HAP-1 (cell line): Measurements from ENCODE around the gene S100A7.
"Not testable (repeated sequence)": the region's sequence is repeated elsewhere in the genome, so short reads cannot be mapped to it uniquely, and the experiment has no call there.

Experiments used
- DNase-seq, 2 experiments: peaks; one replicate each; pipeline ENCODE4 v3.0.0-alpha.2; 2016 to 2020; ENCODE audit warnings: low spot score in 2 of 2
- H3K27me3 ChIP-seq: fragments of 250-450 bp; sonication (Bioruptor Pico); 2 replicates; pipeline ENCODE4 v1.5.1; 2020; ENCODE audit warnings: low read depth, mild to moderate bottlenecking, moderate library complexity
- H3K36me3 ChIP-seq: fragments of 250-450 bp; sonication (Bioruptor Pico); replicated peaks from 2 replicates; pipeline ENCODE4 v1.5.1; 2020; ENCODE audit warnings: mild to moderate bottlenecking
- H3K4me1 ChIP-seq: fragments of 250-450 bp; sonication (Bioruptor Pico); 2 replicates; pipeline ENCODE4 v1.5.1; 2020; ENCODE audit warnings: mild to moderate bottlenecking
- H3K4me3 ChIP-seq: fragments of 250-450 bp; sonication (Bioruptor Pico); 2 replicates; pipeline ENCODE4 v1.5.1; 2020; ENCODE audit warnings: mild to moderate bottlenecking, moderate library complexity
- H3K9me3 ChIP-seq: fragments of 250-450 bp; sonication (Bioruptor Pico); 2 replicates; pipeline ENCODE4 v1.5.1; 2020; ENCODE audit warnings: mild to moderate bottlenecking, moderate library complexity
- in situ Hi-C: fragments of 300-500 bp; cut with MboI; formaldehyde crosslinking; loops from 3 replicates; pipeline ENCODE4 v1.14.3; 2020; ENCODE audit warnings: low sequenced_read_pairs, inconsistent platforms, mixed read lengths

Gene S100A7

GRCh38 chr1:153432874-153433681 is 27.4 kb downstream of the S100A7 start:
- H3K9me3 ChIP-seq, result no peaks in the 10 kb centered on the region
- no peak for DNase-seq
- in situ Hi-C loops, result no loop called here
- H3K36me3 ChIP-seq, result no peaks in the 10 kb centered on the region
- H3K4me3 ChIP-seq, result no peak overlapping the region
- H3K27me3 ChIP-seq, result peaks cover under 1% of the 10 kb centered on the region; the same call in 1 of the 2 replicates
- H3K4me1 ChIP-seq, result no peaks in the 10 kb centered on the region

GRCh38 chr1:153431928-153432327 is 28.5 kb downstream of the S100A7 start:
- no peaks in the 10 kb centered on the region for H3K4me1 ChIP-seq
- no peak overlapping the region for H3K4me3 ChIP-seq
- peaks cover 3% of the 10 kb centered on the region; the same call in 1 of the 2 replicates for H3K27me3 ChIP-seq
- in situ Hi-C loops, result no loop called here
- no peaks in the 10 kb centered on the region for H3K36me3 ChIP-seq
- no peak for DNase-seq
- H3K9me3 ChIP-seq, result no peaks in the 10 kb centered on the region

GRCh38 chr1:153431427-153431826 is 29.0 kb downstream of the S100A7 start:
- Histone ChIP-seq H3K36me3 (no peaks in the 10 kb centered on the region), H3K27me3 (peaks cover 3% of the 10 kb centered on the region; the same call in 1 of the 2 replicates)
- DNase-seq, result no peak

GRCh38 chr1:153431002-153431401 is 29.4 kb downstream of the S100A7 start:
- H3K27me3 ChIP-seq, result peaks cover 3% of the 10 kb centered on the region; the same call in 1 of the 2 replicates

More at GRCh38 chr1:153431427-153431826, 29.0 kb downstream of the S100A7 start:
- Histone ChIP-seq H3K4me1 (no peaks in the 10 kb centered on the region), H3K9me3 (no peaks in the 10 kb centered on the region), H3K4me3 (no peak overlapping the region)
- in situ Hi-C loops, result no loop called here

GRCh38 chr1:153430561-153430960 is 29.9 kb downstream of the S100A7 start:
- DNase-seq, result no peak
- no peak overlapping the region for H3K4me3 ChIP-seq
- in situ Hi-C loops, result no loop called here
- no peaks in the 10 kb centered on the region for H3K9me3 ChIP-seq
- H3K27me3 ChIP-seq, result peaks cover 3% of the 10 kb centered on the region; the same call in 1 of the 2 replicates
- H3K36me3 ChIP-seq, result no peaks in the 10 kb centered on the region
- H3K4me1 ChIP-seq, result no peaks in the 10 kb centered on the region

More at GRCh38 chr1:153431002-153431401, 29.4 kb downstream of the S100A7 start:
- H3K36me3 ChIP-seq, result no peaks in the 10 kb centered on the region
- no peaks in the 10 kb centered on the region for H3K4me1 ChIP-seq
- H3K9me3 ChIP-seq, result no peaks in the 10 kb centered on the region
- in situ Hi-C loops, result no loop called here
- H3K4me3 ChIP-seq, result no peak overlapping the region
- no peak for DNase-seq

- H3K36me3 ChIP-seq, result no peaks in the 10 kb centered on the region
- DNase-seq, result no peak
- no peak overlapping the region for H3K4me3 ChIP-seq
- H3K4me1 ChIP-seq, result no peaks in the 10 kb centered on the region
- in situ Hi-C loops, result no loop called here
- H3K9me3 ChIP-seq, result no peaks in the 10 kb centered on the region
- peaks cover 3% of the 10 kb centered on the region; the same call in 1 of the 2 replicates for H3K27me3 ChIP-seq
These were observed 30.3 kb downstream of the S100A7 start for GRCh38 chr1:153430166-153430553.

GRCh38 chr1:153429266-153430165 is 30.9 kb downstream of the S100A7 start:
- H3K9me3 ChIP-seq, result no peaks in the 10 kb centered on the region
- H3K36me3 ChIP-seq, result no peaks in the 10 kb centered on the region
- peaks cover 3% of the 10 kb centered on the region; the same call in 1 of the 2 replicates for H3K27me3 ChIP-seq
- no peak for DNase-seq
- H3K4me1 ChIP-seq, result no peaks in the 10 kb centered on the region
- no peak overlapping the region for H3K4me3 ChIP-seq
- in situ Hi-C loops, result no loop called here

- Histone ChIP-seq H3K4me1 (no peaks in the 10 kb centered on the region), H3K9me3 (no peaks in the 10 kb centered on the region), H3K4me3 (no peak overlapping the region), H3K27me3 (peaks cover 3% of the 10 kb centered on the region; the same call in 1 of the 2 replicates), H3K36me3 (no peaks in the 10 kb centered on the region)
- DNase-seq, result no peak
- in situ Hi-C loops, result no loop called here
These were observed 31.7 kb downstream of the S100A7 start for GRCh38 chr1:153428791-153429190.

- Histone ChIP-seq H3K4me3 (no peak overlapping the region), H3K36me3 (no peaks in the 10 kb centered on the region), H3K4me1 (no peaks in the 10 kb centered on the region), H3K27me3 (peaks cover 3% of the 10 kb centered on the region; the same call in 1 of the 2 replicates), H3K9me3 (no peaks in the 10 kb centered on the region)
- no peak for DNase-seq
- in situ Hi-C loops, result no loop called here
These were observed 32.3 kb downstream of the S100A7 start for GRCh38 chr1:153428073-153428638.

- no peak for DNase-seq
- Histone ChIP-seq H3K9me3 (no peaks in the 10 kb centered on the region), H3K27me3 (peaks cover 3% of the 10 kb centered on the region; the same call in 1 of the 2 replicates), H3K4me3 (no peak overlapping the region), H3K4me1 (no peaks in the 10 kb centered on the region), H3K36me3 (no peaks in the 10 kb centered on the region)
- in situ Hi-C loops, result no loop called here
These were observed 33.6 kb downstream of the S100A7 start for GRCh38 chr1:153426809-153427208.

- no peaks in the 10 kb centered on the region for H3K27me3 ChIP-seq
These were observed 37.9 kb downstream of the S100A7 start for GRCh38 chr1:153422450-153423068.

GRCh38 chr1:153420306-153420705 is 40.1 kb downstream of the S100A7 start:
- Histone ChIP-seq H3K4me3 (no peak overlapping the region), H3K36me3 (no peaks in the 10 kb centered on the region), H3K9me3 (no peaks in the 10 kb centered on the region), H3K4me1 (no peaks in the 10 kb centered on the region), H3K27me3 (no peaks in the 10 kb centered on the region)
- in situ Hi-C loops, result no loop called here
- DNase-seq, result no peak

More at GRCh38 chr1:153422450-153423068, 37.9 kb downstream of the S100A7 start:
- H3K4me1 ChIP-seq, result no peaks in the 10 kb centered on the region
- no peak overlapping the region for H3K4me3 ChIP-seq
- peak; percentile 58 to 83 for DNase-seq
- H3K36me3 ChIP-seq, result no peaks in the 10 kb centered on the region
- no peaks in the 10 kb centered on the region for H3K9me3 ChIP-seq
- in situ Hi-C loops, result no loop called here

GRCh38 chr1:153419436-153419793 is 41.0 kb downstream of the S100A7 start:
- H3K36me3 ChIP-seq, H3K27me3 ChIP-seq, DNase-seq, in situ Hi-C loops, H3K9me3 ChIP-seq, H3K4me1 ChIP-seq, H3K4me3 ChIP-seq: not testable (repeated sequence)
